Nephron (organoid): Measurements from ENCODE around the gene THOC7.

ENCODE experiments used
- H3K27ac Mint-ChIP-seq, 3 experiments: 2 replicates each; pipeline ENCODE4 v1.8.0; 2020; ENCODE audit warnings: mixed read lengths in 3 of 3, mild to moderate bottlenecking in 2 of 3, moderate library complexity in 1 of 3
- H3K27me3 Mint-ChIP-seq: 2 replicates; pipeline ENCODE4 v1.8.0; 2021; ENCODE audit warnings: low read depth, mild to moderate bottlenecking, moderate library complexity, mixed read lengths
- H3K36me3 Mint-ChIP-seq: 2 replicates; pipeline ENCODE4 v1.8.0; 2020; ENCODE audit warnings: low read depth, mixed read lengths
- H3K4me1 Mint-ChIP-seq: 2 replicates; pipeline ENCODE4 v1.8.0; 2020; ENCODE audit warnings: mixed read lengths
- H3K4me3 Mint-ChIP-seq, 3 experiments: 2 replicates each; pipeline ENCODE4 v1.8.0; 2020; ENCODE audit warnings: mild to moderate bottlenecking in 3 of 3, mixed read lengths in 3 of 3, moderate library complexity in 2 of 3
- H3K9me3 Mint-ChIP-seq: 2 replicates; pipeline ENCODE4 v1.8.0; 2020; ENCODE audit warnings: mixed read lengths
- CTCF ChIP-seq, 3 experiments: fragments of 200-600 bp; sonication (generic); IDR thresholded peaks; one replicate each; pipeline ENCODE4 v1.5.0; 2021; ENCODE audit warnings: antibody characterized with exemption in 3 of 3; ENCODE audit not compliant: unreplicated experiment in 3 of 3

The THOC7 gene

GRCh38 chr3:63910001-63910400 lies 46.4 kb upstream of the THOC7 start:
- Mint-ChIP-seq H3K9me3 (no peaks in the 10 kb centered on the region), H3K36me3 (peaks cover 8% of the 10 kb centered on the region), H3K4me1 (peaks cover 15% of the 10 kb centered on the region), H3K27me3 (peaks cover 4% of the 10 kb centered on the region), H3K4me3 (peak overlapping the region; percentile 42 to 65 (median 62)), H3K27ac (no peak overlapping the region)
- no peak for TF ChIP-seq CTCF (IDR thresholded peaks at IDR 0.05; ENCODE audit: unreplicated experiment in 3 of 3)

GRCh38 chr3:63909431-63909830 lies 45.8 kb upstream of the THOC7 start:
- H3K9me3 Mint-ChIP-seq: no peaks in the 10 kb centered on the region
- peaks cover 8% of the 10 kb centered on the region for H3K36me3 Mint-ChIP-seq
- no peak for TF ChIP-seq CTCF (IDR thresholded peaks at IDR 0.05; ENCODE audit: unreplicated experiment in 3 of 3)
- H3K4me3 Mint-ChIP-seq: no peak overlapping the region
- H3K4me1 Mint-ChIP-seq: peaks cover 15% of the 10 kb centered on the region
- H3K27me3 Mint-ChIP-seq: peaks cover 4% of the 10 kb centered on the region
- H3K27ac Mint-ChIP-seq: no peak overlapping the region

GRCh38 chr3:63908776-63909175 lies 45.2 kb upstream of the THOC7 start:
- Mint-ChIP-seq H3K4me1 (peaks cover 15% of the 10 kb centered on the region), H3K36me3 (peaks cover 6% of the 10 kb centered on the region), H3K27me3 (peaks cover 4% of the 10 kb centered on the region), H3K27ac (no peak overlapping the region), H3K9me3 (no peaks in the 10 kb centered on the region), H3K4me3 (no peak overlapping the region)
- no peak for TF ChIP-seq CTCF (IDR thresholded peaks at IDR 0.05; ENCODE audit: unreplicated experiment in 3 of 3)

- Mint-ChIP-seq H3K27ac (no peak overlapping the region), H3K9me3 (no peaks in the 10 kb centered on the region), H3K4me3 (peak overlapping the region; percentile 10 to 35 (median 24)), H3K27me3 (peaks cover 4% of the 10 kb centered on the region), H3K36me3 (peaks cover 7% of the 10 kb centered on the region), H3K4me1 (peaks cover 15% of the 10 kb centered on the region)
- TF ChIP-seq CTCF (IDR thresholded peaks at IDR 0.05; ENCODE audit: unreplicated experiment in 3 of 3): peak; percentile 26 to 42 (median 29)
Measured at GRCh38 chr3:63908081-63908736, 44.6 kb upstream of the THOC7 start.

GRCh38 chr3:63905731-63906620 lies 42.4 kb upstream of the THOC7 start:
- TF ChIP-seq CTCF (IDR thresholded peaks at IDR 0.05; ENCODE audit: unreplicated experiment in 3 of 3): no peak
- no peaks in the 10 kb centered on the region for H3K27me3 Mint-ChIP-seq
- H3K27ac Mint-ChIP-seq: no peak overlapping the region
- no peaks in the 10 kb centered on the region for H3K9me3 Mint-ChIP-seq
- H3K36me3 Mint-ChIP-seq: peaks cover 20% of the 10 kb centered on the region
- H3K4me3 Mint-ChIP-seq: no peak overlapping the region
- H3K4me1 Mint-ChIP-seq: peaks cover 8% of the 10 kb centered on the region
